RWPE1 (cell line): ENCODE results near the gene NPFF.

Source experiments
- CTCF ChIA-PET: fragments of 350-600 bp; sonication (Branson Sonifier 250); formaldehyde crosslinking; extraction: SDS; loops from one replicate; lab custom pipeline; 2021; lab: Yijun Ruan, JAX
- POLR2A ChIA-PET: fragments of 400-600 bp; formaldehyde crosslinking; extraction: SDS; loops from one replicate; lab custom pipeline; 2020; ENCODE audit warnings: antibody characterized with exemption; ENCODE audit not compliant: low non-redundant PET; lab: Yijun Ruan, JAX
- DNase-seq: peaks from one replicate; pipeline ENCODE4 v3.0.0; 2012; ENCODE audit warnings: low spot score
- H3K27ac ChIP-seq: fragments of 450-650 bp; 2 replicates; pipeline ENCODE4 v1.5.1; 2017
- TF ChIP-seq, protein P1 (sequence below): fragments of 450-650 bp; conservative IDR thresholded peaks from 2 replicates; pipeline ENCODE4 v1.5.1; 2017; ENCODE audit warnings: low read depth, mild to moderate bottlenecking

Gene NPFF

DNA sequence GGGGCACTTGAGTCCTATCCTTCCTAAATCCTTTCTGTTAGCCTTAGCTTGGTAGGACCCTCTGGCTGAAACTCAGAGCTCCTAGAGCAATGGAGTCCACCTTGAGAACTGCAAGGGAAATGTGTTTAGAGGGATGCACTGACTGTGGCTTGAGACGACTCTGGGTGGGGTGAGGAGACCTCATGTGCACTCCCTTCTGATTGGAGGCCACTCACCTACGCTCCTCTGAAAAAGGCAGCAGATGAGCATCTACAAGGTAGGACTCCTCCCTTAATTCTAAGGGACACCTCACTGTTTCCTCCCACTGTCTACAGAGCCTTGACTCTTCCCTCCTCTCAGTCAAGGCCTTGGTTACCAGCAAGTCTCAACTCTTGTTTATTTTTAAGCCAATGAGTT, 9.1 kb downstream of the NPFF start:
- peak overlapping the region; percentile 95 for H3K27ac ChIP-seq
- DNase-seq = no peak
- CTCF ChIA-PET = interaction anchor here (0.8 kb wide), 1 partner anchor 157 kb away, joined by 3 read pairs; no protein-coding TSS in a partner anchor
- TF ChIP-seq, protein P1, sequence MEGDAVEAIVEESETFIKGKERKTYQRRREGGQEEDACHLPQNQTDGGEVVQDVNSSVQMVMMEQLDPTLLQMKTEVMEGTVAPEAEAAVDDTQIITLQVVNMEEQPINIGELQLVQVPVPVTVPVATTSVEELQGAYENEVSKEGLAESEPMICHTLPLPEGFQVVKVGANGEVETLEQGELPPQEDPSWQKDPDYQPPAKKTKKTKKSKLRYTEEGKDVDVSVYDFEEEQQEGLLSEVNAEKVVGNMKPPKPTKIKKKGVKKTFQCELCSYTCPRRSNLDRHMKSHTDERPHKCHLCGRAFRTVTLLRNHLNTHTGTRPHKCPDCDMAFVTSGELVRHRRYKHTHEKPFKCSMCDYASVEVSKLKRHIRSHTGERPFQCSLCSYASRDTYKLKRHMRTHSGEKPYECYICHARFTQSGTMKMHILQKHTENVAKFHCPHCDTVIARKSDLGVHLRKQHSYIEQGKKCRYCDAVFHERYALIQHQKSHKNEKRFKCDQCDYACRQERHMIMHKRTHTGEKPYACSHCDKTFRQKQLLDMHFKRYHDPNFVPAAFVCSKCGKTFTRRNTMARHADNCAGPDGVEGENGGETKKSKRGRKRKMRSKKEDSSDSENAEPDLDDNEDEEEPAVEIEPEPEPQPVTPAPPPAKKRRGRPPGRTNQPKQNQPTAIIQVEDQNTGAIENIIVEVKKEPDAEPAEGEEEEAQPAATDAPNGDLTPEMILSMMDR = no peak
- POLR2A ChIA-PET = interaction anchor here (0.6 kb wide), 1 partner anchor 132 kb away, joined by 3 read pairs; no protein-coding TSS in a partner anchor

DNA sequence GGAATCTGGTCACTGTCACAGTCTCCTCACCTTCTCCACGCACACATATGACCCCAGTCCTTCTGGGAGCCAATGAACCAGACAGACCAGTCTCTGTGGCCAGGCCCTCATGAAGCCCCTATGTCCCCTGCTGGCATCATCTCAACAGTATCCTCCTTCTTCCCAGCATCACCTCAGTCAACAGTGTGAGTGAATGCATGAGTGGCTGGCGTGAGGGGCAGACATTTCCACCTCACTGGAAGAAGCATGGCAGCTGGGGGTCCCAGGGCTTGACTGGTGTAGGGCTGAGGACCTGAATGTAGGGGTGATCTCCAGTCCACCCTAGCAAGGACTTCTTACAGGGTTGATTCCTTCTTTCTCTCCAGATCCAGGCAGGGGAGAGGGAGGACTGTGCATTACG, 9.8 kb downstream of the NPFF start:
- DNase-seq = no peak
- ChIA-PET CTCF (no interaction called here), POLR2A (interaction anchor here (0.5 kb wide), 1 partner anchor 11 kb away, joined by 3 read pairs; no protein-coding TSS in a partner anchor)
- TF ChIP-seq, protein P1 = no peak
- no peak overlapping the region for H3K27ac ChIP-seq

DNA sequence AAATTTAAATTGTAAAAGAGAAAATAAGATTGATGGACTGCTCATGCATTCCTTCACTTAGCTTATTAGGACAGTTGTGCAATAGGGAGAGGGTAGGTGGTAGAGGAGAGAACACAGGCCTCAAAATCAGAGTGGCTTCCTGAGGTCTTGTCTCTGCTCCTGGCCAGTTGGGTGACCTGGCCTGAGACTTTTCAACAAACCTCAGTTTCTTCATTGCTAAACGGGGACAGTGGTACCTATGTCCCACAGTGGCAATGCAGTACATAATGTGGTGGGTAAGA, 10.6 kb downstream of the NPFF start:
- POLR2A ChIA-PET = no interaction called here
- TF ChIP-seq, protein P1 = no peak
- CTCF ChIA-PET = no interaction called here
- no peak overlapping the region for H3K27ac ChIP-seq
- no peak for DNase-seq

DNA sequence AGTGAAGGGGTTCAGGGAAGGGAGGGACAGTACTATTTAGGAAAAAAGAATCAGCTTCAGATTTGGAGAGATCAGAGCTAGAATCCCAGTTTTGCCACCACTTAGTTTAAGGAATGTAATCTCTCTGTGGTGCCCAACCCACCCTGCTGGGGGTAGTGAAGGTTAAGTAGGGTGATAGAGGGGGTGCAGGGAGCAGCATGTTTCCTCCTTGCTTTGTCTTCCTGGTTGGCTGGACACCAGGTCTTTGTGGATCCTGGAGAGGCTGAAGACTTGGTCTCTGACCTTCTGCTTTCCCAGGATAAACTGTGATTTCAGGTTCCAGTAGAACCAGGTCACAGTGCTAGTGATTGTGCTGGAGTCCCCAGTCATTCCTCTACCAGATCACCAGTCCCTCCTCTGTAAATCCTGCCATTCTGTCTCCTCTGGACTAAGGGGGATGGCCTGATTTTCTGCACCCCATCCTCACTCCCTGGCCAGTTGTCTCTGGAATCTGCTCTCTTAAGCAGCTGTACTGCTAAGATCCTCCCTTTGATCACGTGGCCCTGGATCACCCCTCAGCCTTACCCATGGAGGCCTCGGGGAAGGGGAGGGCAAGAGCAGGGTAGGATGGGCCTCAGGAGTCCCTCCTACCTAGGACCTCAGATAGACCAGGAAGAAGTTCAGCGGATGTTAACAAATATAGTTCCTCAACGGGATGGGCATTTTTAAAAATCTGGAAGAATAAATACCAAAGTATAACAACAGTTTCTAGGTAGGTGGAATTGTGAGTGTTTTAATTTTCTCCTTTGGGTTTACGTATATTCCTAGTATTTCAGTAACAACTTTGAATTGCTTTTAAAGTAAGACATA, 11.2 kb downstream of the NPFF start:
- CTCF ChIA-PET = no interaction called here
- DNase-seq = no peak
- TF ChIP-seq, protein P1 = no peak
- H3K27ac ChIP-seq = peak overlapping the region; percentile 53
- POLR2A ChIA-PET = no interaction called here

DNA sequence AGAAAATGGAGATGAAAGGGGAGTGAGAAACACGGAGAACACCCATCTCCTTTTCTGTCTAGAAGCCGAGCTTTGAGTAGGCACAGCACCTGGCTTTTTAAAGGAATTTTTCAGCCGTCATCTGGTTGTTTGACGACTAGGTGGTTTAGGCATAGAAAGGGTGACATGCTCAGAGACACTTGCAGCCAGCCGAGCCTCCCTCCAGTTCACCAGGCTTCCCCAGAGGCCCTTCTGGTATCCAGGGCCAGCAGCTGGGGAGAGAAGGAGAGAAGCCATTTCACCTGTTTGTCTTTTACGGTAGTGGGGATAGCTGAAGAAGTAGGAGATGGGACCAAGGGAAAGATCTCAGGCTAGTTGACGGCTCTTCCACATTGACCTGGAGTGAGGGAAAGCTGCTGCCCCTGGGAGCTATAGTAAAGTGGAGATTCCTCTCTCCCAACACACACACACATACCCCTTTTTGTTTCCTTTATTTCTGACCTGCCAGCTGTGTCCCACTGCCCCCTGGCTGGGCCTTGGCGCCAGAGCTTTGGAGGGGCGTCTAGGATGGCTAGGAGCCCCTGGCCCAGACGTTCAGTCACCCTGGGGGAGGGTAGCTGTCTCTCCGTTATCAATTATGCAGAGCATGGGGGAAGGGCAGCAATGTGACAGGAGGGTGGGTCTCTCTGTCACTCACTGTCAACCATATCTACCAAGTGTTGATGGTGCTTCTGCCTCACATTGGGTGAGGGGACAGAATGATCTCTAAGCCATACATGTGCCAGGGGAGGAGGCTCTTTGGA, 13.5 kb downstream of the NPFF start:
- POLR2A ChIA-PET = interaction anchor here (0.5 to 0.8 kb wide), 2 partner anchors 10 to 43 kb away, joined by 3 to 7 read pairs; no protein-coding TSS in a partner anchor
- TF ChIP-seq, protein P1 = no peak
- DNase-seq = no peak
- CTCF ChIA-PET = interaction anchor here (1.0 kb wide), 1 partner anchor 12 kb away, joined by 4 read pairs; no protein-coding TSS in a partner anchor
- peak overlapping the region; percentile 85 for H3K27ac ChIP-seq
